Endothelial cell of umbilical vein (primary cell): ENCODE results near the gene A3GALT2.

Source experiments
- CTCF ChIP-seq, 2 donors: IDR thresholded peaks; 1 replicate in 1 of 2; 2 replicates in 1 of 2; pipeline ENCODE4 v1.5.1; 2011; ENCODE audit warnings: low read length in 2 of 2, mild to moderate bottlenecking in 2 of 2, moderate library complexity in 2 of 2, control low read depth in 1 of 2, inconsistent platforms in 1 of 2, low read depth in 1 of 2; ENCODE audit not compliant: insufficient read depth in 1 of 2; ENCODE audit errors: extremely low read depth in 1 of 2
- EZH2 ChIP-seq: IDR thresholded peaks from 2 replicates; pipeline ENCODE4 v1.6.1; 2012; ENCODE audit warnings: borderline replicate concordance, low read depth, mild to moderate bottlenecking, moderate library complexity, low read length, inconsistent platforms; ENCODE audit not compliant: severe bottlenecking
- MAX ChIP-seq: IDR thresholded peaks from 2 replicates; pipeline ENCODE4 v1.6.1; 2011; ENCODE audit not compliant: insufficient read depth, insufficient read length

GRCh38 chr1:33358795-33359503 is 38.1 kb upstream of the A3GALT2 start:
- TF ChIP-seq CTCF (IDR thresholded peaks at IDR 0.05; ENCODE audit: extremely low read depth in 1 of 2, insufficient read depth in 1 of 2, low read depth in 1 of 2, low read length in 2 of 2) = no peak
- TF ChIP-seq EZH2 = no peak
- TF ChIP-seq MAX = no peak
